ENCODE measurements around the gene WBP1. TPM values are rescaled to one million over a fixed set of nuclear protein-coding genes. Genes with fewer than 3 reads are reported as not detected.

WBP1 gene
- total and polyA plus RNA-seq, 2 experiments from 2014 or later, result 156 to 174 TPM

GRCh38 chr2:74486141-74486540, 27.9 kb downstream of the WBP1 start:
- Histone ChIP-seq H3K27ac (no peak overlapping the region), H3K4me3 (no peak overlapping the region), H3K27me3 (no peaks in the 10 kb centered on the region), H3K4me1 (ENCODE audit: low read depth) (peaks cover 7% of the 10 kb centered on the region), H3K36me3 (peaks cover 4% of the 10 kb centered on the region), H3K9me3 (ENCODE audit: low read depth) (no peaks in the 10 kb centered on the region)
- TF ChIP-seq CTCF (IDR thresholded peaks at IDR 0.05; ENCODE audit: low read depth, low read length), result no peak
- DNase-seq (ENCODE audit: low read depth in 1 of 2, low spot score in 1 of 2), result no peak

- Histone ChIP-seq H3K4me1 (ENCODE audit: low read depth) (no peaks in the 10 kb centered on the region), H3K4me3 (no peak overlapping the region), H3K27ac (no peak overlapping the region), H3K27me3 (no peaks in the 10 kb centered on the region), H3K36me3 (peaks cover 24% of the 10 kb centered on the region), H3K9me3 (ENCODE audit: low read depth) (no peaks in the 10 kb centered on the region)
- no peak for TF ChIP-seq CTCF (IDR thresholded peaks at IDR 0.05; ENCODE audit: low read depth, low read length)
- DNase-seq (ENCODE audit: low read depth in 1 of 2, low spot score in 1 of 2), result no peak
Observed at GRCh38 chr2:74488643-74489481, 30.6 kb downstream of the WBP1 start.

GRCh38 chr2:74489906-74490305, 31.7 kb downstream of the WBP1 start:
- no peaks in the 10 kb centered on the region for H3K4me1 ChIP-seq (ENCODE audit: low read depth)
- TF ChIP-seq CTCF (IDR thresholded peaks at IDR 0.05; ENCODE audit: low read depth, low read length), result no peak
- H3K4me3 ChIP-seq, result no peak overlapping the region
- H3K27me3 ChIP-seq, result peaks cover under 1% of the 10 kb centered on the region
- DNase-seq (ENCODE audit: low read depth in 1 of 2, low spot score in 1 of 2), result no peak
- peaks cover 24% of the 10 kb centered on the region for H3K36me3 ChIP-seq
- no peak overlapping the region for H3K27ac ChIP-seq
- H3K9me3 ChIP-seq (ENCODE audit: low read depth), result no peaks in the 10 kb centered on the region

- H3K4me3 ChIP-seq, result no peak overlapping the region
- no peaks in the 10 kb centered on the region for H3K9me3 ChIP-seq (ENCODE audit: low read depth)
- DNase-seq (ENCODE audit: low read depth in 1 of 2, low spot score in 1 of 2), result no peak
- peaks cover 24% of the 10 kb centered on the region for H3K36me3 ChIP-seq
- no peak for TF ChIP-seq CTCF (IDR thresholded peaks at IDR 0.05; ENCODE audit: low read depth, low read length)
- no peak overlapping the region for H3K27ac ChIP-seq
- no peaks in the 10 kb centered on the region for H3K4me1 ChIP-seq (ENCODE audit: low read depth)
- peaks cover 20% of the 10 kb centered on the region for H3K27me3 ChIP-seq
Observed at GRCh38 chr2:74491648-74492544, 33.7 kb downstream of the WBP1 start.

- no peaks in the 10 kb centered on the region for H3K9me3 ChIP-seq (ENCODE audit: low read depth)
- DNase-seq (ENCODE audit: low read depth in 1 of 2, low spot score in 1 of 2), result no peak
- no peak overlapping the region for H3K27ac ChIP-seq
- H3K36me3 ChIP-seq, result peaks cover 24% of the 10 kb centered on the region
- no peak for TF ChIP-seq CTCF (IDR thresholded peaks at IDR 0.05; ENCODE audit: low read depth, low read length)
- H3K27me3 ChIP-seq, result peaks cover 37% of the 10 kb centered on the region
- H3K4me3 ChIP-seq, result no peak overlapping the region
- peaks cover 8% of the 10 kb centered on the region for H3K4me1 ChIP-seq (ENCODE audit: low read depth)
Observed at GRCh38 chr2:74493546-74493945, 35.3 kb downstream of the WBP1 start.

Measured in cardiac muscle cell (in vitro differentiated cells and primary cell).